WI38 (cell line): ENCODE results near the gene CCHCR1.

Experiments used
- H3K4me3 ChIP-seq: 2 replicates; pipeline ENCODE4 v1.5.1; 2011; ENCODE audit warnings: low read depth, mild to moderate bottlenecking, control low read depth, low read length
- CTCF ChIP-seq: IDR thresholded peaks from 2 replicates; pipeline ENCODE4 v1.5.1; 2012; ENCODE audit warnings: low read depth, mild to moderate bottlenecking, control low read depth, low read length

Gene CCHCR1

GRCh38 chr6:31110825-31111582 is 46.6 kb downstream of the CCHCR1 start:
- no peak overlapping the region for H3K4me3 ChIP-seq
- TF ChIP-seq CTCF = no peak

- no peak overlapping the region for H3K4me3 ChIP-seq
- no peak for TF ChIP-seq CTCF
Measured at GRCh38 chr6:31107052-31107451, 50.5 kb downstream of the CCHCR1 start.

- H3K4me3 ChIP-seq = no peak overlapping the region
- no peak for TF ChIP-seq CTCF
Measured at GRCh38 chr6:31103136-31103535, 54.5 kb downstream of the CCHCR1 start.

GRCh38 chr6:31098449-31098938 is 59.1 kb downstream of the CCHCR1 start:
- TF ChIP-seq CTCF = no peak
- no peak overlapping the region for H3K4me3 ChIP-seq

- no peak for TF ChIP-seq CTCF
Measured at GRCh38 chr6:31096656-31097055, 60.9 kb downstream of the CCHCR1 start.

GRCh38 chr6:31096215-31096614 is 61.4 kb downstream of the CCHCR1 start:
- no peak for TF ChIP-seq CTCF
- H3K4me3 ChIP-seq = no peak overlapping the region

More at GRCh38 chr6:31096656-31097055, 60.9 kb downstream of the CCHCR1 start:
- no peak overlapping the region for H3K4me3 ChIP-seq

- no peak for TF ChIP-seq CTCF
- H3K4me3 ChIP-seq = no peak overlapping the region
Measured at GRCh38 chr6:31094389-31094881, 63.2 kb downstream of the CCHCR1 start.
